Endothelial cell of umbilical vein (primary cell): Measurements from ENCODE around the gene TMOD1. TPM values are rescaled to one million over a fixed set of nuclear protein-coding genes. Genes with fewer than 3 reads are reported as not detected.

Experiments used
- BruUV-seq: library from RNA; stranded (reverse); fragments of 400-500 nt; replicated peaks from 2 replicates; lab custom pipeline; 2021; lab: Mats Ljungman, UMichigan
- CTCF ChIA-PET: fragments of 300-600, 350-600 bp; sonication (Branson Sonifier 250); formaldehyde crosslinking; loops from one replicate; lab custom pipeline; 2021; ENCODE audit warnings: antibody characterized with exemption, inconsistent platforms; lab: Charles Lee
- POLR2A ChIA-PET: fragments of 300-600, 350-600 bp; sonication (Branson Sonifier 250); formaldehyde crosslinking; loops from one replicate; lab custom pipeline; 2021; ENCODE audit warnings: antibody characterized with exemption, inconsistent platforms; lab: Charles Lee
- DNase-seq: peaks from one replicate; pipeline ENCODE4 v3.0.0-alpha.2; 2011; ENCODE audit warnings: low read depth, low spot score
- FAIRE-seq: peaks from 2 replicates; lab custom pipeline; 2011; peaks lifted over from hg19 to GRCh38; lab: Jason Lieb, UNC
- H2AFZ ChIP-seq: 2 replicates; pipeline ENCODE4 v1.6.0; 2012; ENCODE audit warnings: low read depth, low read length, control low read depth, inconsistent platforms
- H3K27ac ChIP-seq: 2 replicates; pipeline ENCODE4 v1.5.1; 2011; ENCODE audit warnings: low read depth, mild to moderate bottlenecking, control low read depth, low read length, moderate library complexity; ENCODE audit not compliant: insufficient read depth
- H3K27me3 ChIP-seq, 2 experiments: 2 replicates each; pipeline versions ENCODE4 v1.6.0 to v1.6.1; 2011; ENCODE audit warnings: low read length in 2 of 2, mixed read lengths in 1 of 2; ENCODE audit not compliant: control insufficient read depth in 2 of 2, insufficient read depth in 2 of 2
- H3K36me3 ChIP-seq, 2 experiments: 2 replicates in 1 of 2; 3 replicates in 1 of 2; pipeline ENCODE4 v1.5.1; 2011; ENCODE audit warnings: low read length in 2 of 2, mild to moderate bottlenecking in 1 of 2, moderate library complexity in 1 of 2; ENCODE audit not compliant: control insufficient read depth in 2 of 2, insufficient read depth in 2 of 2; ENCODE audit errors: extremely low read depth in 1 of 2
- H3K4me1 ChIP-seq: 3 replicates; pipeline ENCODE4 v1.5.1; 2011; ENCODE audit warnings: mild to moderate bottlenecking, low read length; ENCODE audit not compliant: control insufficient read depth, insufficient read depth; ENCODE audit errors: extremely low read depth
- H3K4me2 ChIP-seq: 2 replicates; pipeline ENCODE4 v1.6.1; 2011; ENCODE audit warnings: low read length, control low read depth, mixed read lengths; ENCODE audit not compliant: insufficient read depth
- H3K4me3 ChIP-seq, 3 experiments: fragments of 200-600 bp in 1 of 3; sonication (generic), shearing (Covaris generic) in 1 of 3; replicated peaks in 1 of 3; 2 replicates each; pipeline ENCODE4 v1.5.1; 2011 to 2016; ENCODE audit warnings: control low read depth in 3 of 3, low read length in 3 of 3, mild to moderate bottlenecking in 2 of 3, inconsistent platforms in 1 of 3, low read depth in 1 of 3, moderate library complexity in 1 of 3; ENCODE audit not compliant: insufficient read depth in 1 of 3
- H3K79me2 ChIP-seq: 2 replicates; pipeline ENCODE4 v1.6.0; 2012; ENCODE audit warnings: low read length, inconsistent platforms; ENCODE audit not compliant: control insufficient read depth, insufficient read depth
- H3K9ac ChIP-seq: replicated peaks from 2 replicates; pipeline ENCODE3; 2011; ENCODE audit warnings: low read length, control low read depth; ENCODE audit not compliant: insufficient read depth; ENCODE audit errors: extremely low read depth
- H3K9me1 ChIP-seq: replicated peaks from 3 replicates; pipeline ENCODE4 v1.6.0; 2011; ENCODE audit warnings: mild to moderate bottlenecking, low read length; ENCODE audit not compliant: control insufficient read depth, insufficient read depth; ENCODE audit errors: extremely low read depth
- H3K9me3 ChIP-seq: replicated peaks from 2 replicates; pipeline ENCODE4 v1.5.1; 2012; ENCODE audit warnings: low read length, inconsistent platforms; ENCODE audit not compliant: control insufficient read depth, insufficient read depth
- H4K20me1 ChIP-seq: replicated peaks from 2 replicates; pipeline ENCODE3; 2011; ENCODE audit warnings: mild to moderate bottlenecking, low read length; ENCODE audit not compliant: control insufficient read depth, insufficient read depth; ENCODE audit errors: extremely low read depth
- CTCF ChIP-seq, 2 donors: IDR thresholded peaks; 1 replicate in 1 of 2; 2 replicates in 1 of 2; pipeline ENCODE4 v1.5.1; 2011; ENCODE audit warnings: low read length in 2 of 2, mild to moderate bottlenecking in 2 of 2, moderate library complexity in 2 of 2, control low read depth in 1 of 2, inconsistent platforms in 1 of 2, low read depth in 1 of 2; ENCODE audit not compliant: insufficient read depth in 1 of 2; ENCODE audit errors: extremely low read depth in 1 of 2
- EZH2 ChIP-seq: IDR thresholded peaks from 2 replicates; pipeline ENCODE4 v1.6.1; 2012; ENCODE audit warnings: borderline replicate concordance, low read depth, mild to moderate bottlenecking, moderate library complexity, low read length, inconsistent platforms; ENCODE audit not compliant: severe bottlenecking
- GATA2 ChIP-seq: IDR thresholded peaks from 2 replicates; pipeline ENCODE4 v1.7.0; 2011; ENCODE audit warnings: low read depth, mild to moderate bottlenecking, moderate library complexity, mixed read lengths, low read length; ENCODE audit not compliant: insufficient read length, insufficient read depth
- JUN ChIP-seq: IDR thresholded peaks from 2 replicates; pipeline ENCODE4 v1.6.1; 2011; ENCODE audit warnings: borderline replicate concordance, low read depth; ENCODE audit not compliant: insufficient read length, insufficient read depth
- POLR2A ChIP-seq: IDR thresholded peaks from 2 replicates; pipeline ENCODE4 v1.6.1; 2012; ENCODE audit warnings: low read depth, mild to moderate bottlenecking, control low read depth, low read length
- POLR2AphosphoS5 ChIP-seq: IDR thresholded peaks from 2 replicates; pipeline ENCODE4 v1.6.1; 2012; ENCODE audit warnings: low read depth, mild to moderate bottlenecking, control low read depth, low read length, moderate library complexity; ENCODE audit not compliant: insufficient read depth
- dilution Hi-C: fragments of 300-500 bp; cut with MboI; formaldehyde crosslinking; loops from one replicate; pipeline ENCODE4 v1.15.0; 2019; ENCODE audit warnings: low sequenced_read_pairs; ENCODE audit not compliant: extremely low pct_ligation_motif_present
- intact Hi-C: fragments of 100-400 bp; cut with micrococcal nuclease; formaldehyde crosslinking; loops from one replicate; pipeline ENCODE4 v1.10.0; 2022
- polyA plus RNA-seq, 4 experiments: library from polyadenylated mRNA; depleted of rRNA in 3 of 4; stranded (reverse) in 3 of 4; unstranded in 1 of 4; fragments of >200 nt; gene quantifications; 2 replicates each; pipeline versions ENCODE4 v1.2.1 to v1.2.3, GENCODE V29; 2011 to 2012; ENCODE audit warnings: missing spikeins in 1 of 4
- total RNA-seq: library from RNA; stranded (reverse); gene quantifications from 2 replicates; pipeline ENCODE4 v1.2.3, GENCODE V29; 2021

Gene TMOD1
- total and polyA plus RNA-seq, 2 donors (not counting 3 experiments of a cell fraction or from before 2014, with no cell fraction given) = 0.26 to 1.4 TPM

- H3K9me3 ChIP-seq = no peaks in the 10 kb centered on the region
- H4K20me1 ChIP-seq = no peaks in the 10 kb centered on the region
- peak overlapping the region; percentile 59 for H3K4me2 ChIP-seq
- peak overlapping the region; percentile 44 to 62 (median 52) for H3K4me3 ChIP-seq
- peak overlapping the region; percentile 72 for H2AFZ ChIP-seq
- FAIRE-seq (no peak), DNase-seq (no peak)
- POLR2A ChIA-PET = no interaction called here
- no peak overlapping the region for H3K27ac ChIP-seq
- H3K9ac ChIP-seq = no peak overlapping the region
- dilution Hi-C loops (no loop called here), intact Hi-C loops (no loop called here)
- H3K4me1 ChIP-seq = peaks cover 7% of the 10 kb centered on the region
- BruUV-seq = no TSS peak
- H3K79me2 ChIP-seq = no peaks in the 10 kb centered on the region
- TF ChIP-seq EZH2 (peak; percentile 62), JUN (no peak), POLR2A (no peak), GATA2 (no peak)
- H3K9me1 ChIP-seq = no peaks in the 10 kb centered on the region
- H3K27me3 ChIP-seq = peaks cover 49 to 70% of the 10 kb centered on the region in 2 experiments
- CTCF ChIA-PET = interaction anchor here (0.8 to 4.6 kb wide), 8 partner anchors 9 to 114 kb away, joined by 3 to 51 read pairs (median 6); partner anchors contain the start of gene TDRD7
- no peaks in the 10 kb centered on the region for H3K36me3 ChIP-seq
Observed at GRCh38 chr9:97501972-97502221, 431 bp downstream of the TMOD1 start.

GRCh38 chr9:97502222-97502983 lies 937 bp downstream of the TMOD1 start:
- intact Hi-C loops = no loop called here
- Histone ChIP-seq H3K27ac (no peak overlapping the region), H3K4me1 (peaks cover 7% of the 10 kb centered on the region), H3K9me1 (no peaks in the 10 kb centered on the region), H3K4me2 (peak overlapping the region; percentile 59), H3K9me3 (no peaks in the 10 kb centered on the region), H3K79me2 (no peaks in the 10 kb centered on the region), H2AFZ (peak overlapping the region; percentile 72), H3K27me3 (peaks cover 51 to 75% of the 10 kb centered on the region in 2 experiments), H4K20me1 (no peaks in the 10 kb centered on the region), H3K4me3 (peak overlapping the region in 2 of 3 experiments; percentile 44 to 62), H3K9ac (no peak overlapping the region), H3K36me3 (no peaks in the 10 kb centered on the region)
- DNase-seq = no peak
- ChIA-PET POLR2A (no interaction called here), CTCF (interaction anchor here (0.8 to 4.6 kb wide), 6 partner anchors 8 to 114 kb away, joined by 3 to 51 read pairs (median 13); no protein-coding TSS in a partner anchor)
- FAIRE-seq = peak; percentile 21
- BruUV-seq = no TSS peak
- dilution Hi-C loops = no loop called here
- TF ChIP-seq CTCF (IDR thresholded peaks at IDR 0.05; ENCODE audit: extremely low read depth in 1 of 2, insufficient read depth in 1 of 2, low read depth in 1 of 2, low read length in 2 of 2) (no peak), POLR2AphosphoS5 (no peak), EZH2 (peak; percentile 96), POLR2A (no peak)
